ENCODE measurements around the gene NRL. TPM values are rescaled to one million over a fixed set of nuclear protein-coding genes. Genes with fewer than 3 reads are reported as not detected.

NRL gene
- total RNA-seq, 3 donors from 2014 or later (not counting 1 experiment from before 2014, with no cell fraction given), result 0.78 to 3.3 (median 2.8) TPM

- ATAC-seq (peak; percentile 86 to 95 (median 86)), DNase-seq (peak; percentile 95 to 99)
- Histone ChIP-seq H3K36me3 (ENCODE audit: control insufficient read depth, insufficient read depth, low read length) (peaks cover 49% of the 10 kb centered on the region), H3K27ac (ENCODE audit: low read length) (peak within 1 kb of the TSS; percentile 88), H3K27me3 (ENCODE audit: control insufficient read depth, insufficient read depth, low read length) (no peaks in the 10 kb centered on the region), H3K9me3 (ENCODE audit: control insufficient read depth, insufficient read depth, low read length) (no peaks in the 10 kb centered on the region), H3K4me1 (ENCODE audit: control insufficient read depth, insufficient read depth, low read length) (peaks cover 29% of the 10 kb centered on the region), H3K4me3 (ENCODE audit: low read length) (peak within 1 kb of the TSS; percentile 91)
- under 1% methylated on average over 57 of the region's 57 CpGs for WGBS (ENCODE audit: insufficient coverage)
- no peak for TF ChIP-seq CTCF (IDR thresholded peaks at IDR 0.05)
- no peaks in the 10 kb centered on the region for H3K27me3 Mint-ChIP-seq (ENCODE audit: low read depth in 2 of 2)
- peaks cover 53 to 73% of the 10 kb centered on the region in 2 donors for H3K4me1 Mint-ChIP-seq
- H3K4me3 Mint-ChIP-seq, result peak within 1 kb of the TSS; percentile 97
- no peaks in the 10 kb centered on the region for H3K9me3 Mint-ChIP-seq
- peak within 1 kb of the TSS; percentile 94 for H3K27ac Mint-ChIP-seq
- peaks cover 7% of the 10 kb centered on the region for H3K36me3 Mint-ChIP-seq
- intact Hi-C loops (cut with micrococcal nuclease), result loop anchor here (1.0 to 2.0 kb wide), 6 partner anchors 11 to 124 kb away; partner anchors contain the start of genes CHMP4A, DCAF11, IPO4 and IRF9
These were observed 32.4 kb upstream of the NRL start, which contains the start of gene RNF31 for GRCh38 chr14:24146978-24147760. Gene RNF31, plus strand, starts transcription at chr14:24147498. Its CDS starts 201 bp downstream, at chr14:24147699.

- no peak for TF ChIP-seq CTCF (IDR thresholded peaks at IDR 0.05)
- peaks cover 43% of the 10 kb centered on the region for H3K36me3 ChIP-seq (ENCODE audit: control insufficient read depth, insufficient read depth, low read length)
- Mint-ChIP-seq H3K9me3 (no peaks in the 10 kb centered on the region), H3K4me1 (peaks cover 59 to 80% of the 10 kb centered on the region in 2 donors), H3K27me3 (ENCODE audit: low read depth in 2 of 2) (no peaks in the 10 kb centered on the region), H3K36me3 (peaks cover 7% of the 10 kb centered on the region), H3K27ac (peak within 1 kb of the TSS; percentile 94), H3K4me3 (peak within 1 kb of the TSS; percentile 97)
- ATAC-seq (peak; percentile 66 to 80 (median 70)), DNase-seq (peak; percentile 82 to 92)
- H3K4me3 ChIP-seq (ENCODE audit: low read length), result peak within 1 kb of the TSS; percentile 91
- peaks cover 34% of the 10 kb centered on the region for H3K4me1 ChIP-seq (ENCODE audit: control insufficient read depth, insufficient read depth, low read length)
- peak within 1 kb of the TSS; percentile 88 for H3K27ac ChIP-seq (ENCODE audit: low read length)
- intact Hi-C loops (cut with micrococcal nuclease), result loop anchor here (1.0 to 2.0 kb wide), 3 partner anchors 15 to 66 kb away; partner anchors contain the start of genes CHMP4A, IPO4 and IRF9
- H3K27me3 ChIP-seq (ENCODE audit: control insufficient read depth, insufficient read depth, low read length), result no peaks in the 10 kb centered on the region
- WGBS (ENCODE audit: insufficient coverage), result 0% methylated on average over 20 of the region's 25 CpGs
- no peaks in the 10 kb centered on the region for H3K9me3 ChIP-seq (ENCODE audit: control insufficient read depth, insufficient read depth, low read length)
These were observed 31.8 kb upstream of the NRL start, which contains the start of gene PSME2 for GRCh38 chr14:24146453-24146977. Gene PSME2, minus strand, starts transcription at chr14:24146610. Its CDS starts 29 bp downstream, at chr14:24146581.

- Mint-ChIP-seq H3K36me3 (peaks cover 7% of the 10 kb centered on the region), H3K4me3 (peak overlapping the region; percentile 97), H3K27me3 (ENCODE audit: low read depth in 2 of 2) (no peaks in the 10 kb centered on the region), H3K27ac (peak overlapping the region; percentile 94), H3K9me3 (no peaks in the 10 kb centered on the region), H3K4me1 (peaks cover 58 to 82% of the 10 kb centered on the region in 2 donors)
- H3K27ac ChIP-seq (ENCODE audit: low read length), result peak overlapping the region; percentile 88
- H3K27me3 ChIP-seq (ENCODE audit: control insufficient read depth, insufficient read depth, low read length), result no peaks in the 10 kb centered on the region
- peaks cover 36% of the 10 kb centered on the region for H3K4me1 ChIP-seq (ENCODE audit: control insufficient read depth, insufficient read depth, low read length)
- ATAC-seq, result no peak
- DNase-seq, result no peak
- 6% methylated on average over 8 of the region's 9 CpGs for WGBS (ENCODE audit: insufficient coverage)
- peak overlapping the region; percentile 91 for H3K4me3 ChIP-seq (ENCODE audit: low read length)
- H3K36me3 ChIP-seq (ENCODE audit: control insufficient read depth, insufficient read depth, low read length), result peaks cover 36% of the 10 kb centered on the region
- intact Hi-C loops (cut with micrococcal nuclease), result loop anchor here (1.0 to 2.0 kb wide), 3 partner anchors 15 to 67 kb away; partner anchors contain the start of genes CHMP4A, IPO4 and IRF9
- no peaks in the 10 kb centered on the region for H3K9me3 ChIP-seq (ENCODE audit: control insufficient read depth, insufficient read depth, low read length)
- no peak for TF ChIP-seq CTCF (IDR thresholded peaks at IDR 0.05)
These were observed 31.1 kb upstream of the NRL start for GRCh38 chr14:24145690-24146452.

Data from natural killer cell (primary cell).